ENCODE results near the gene MGRN1. TPM values are rescaled to one million over a fixed set of nuclear protein-coding genes. Genes with fewer than 3 reads are reported as not detected.

The MGRN1 gene
- total RNA-seq, 1 experiment from 2014 or later = 72.3 TPM

- intact Hi-C loops (cut with micrococcal nuclease; ENCODE audit: unreplicated experiment) = no loop called here
- Histone ChIP-seq H3K9me3 (0 out of 2 replicates have a peak, but pooled peaks cover 7% of the 10 kb centered on the region), H3K4me1 (no peaks in the 10 kb centered on the region), H3K36me3 (ENCODE audit: control insufficient read depth, insufficient read depth, low read length) (no peaks in the 10 kb centered on the region; the same call in 1 of the 2 replicates), H3K27me3 (replicated peaks; ENCODE audit: control insufficient read depth, insufficient read depth, low read length) (no peaks in the 10 kb centered on the region), H3K4me3 (ENCODE audit: low read depth, low read length) (no peak overlapping the region)
- no peak overlapping the region for H3K27ac Mint-ChIP-seq (ENCODE audit: unreplicated experiment)
- BruUV-seq (replicated peaks) = no TSS peak
- peaks cover 7% of the 10 kb centered on the region for H3K4me1 Mint-ChIP-seq (ENCODE audit: low read depth, unreplicated experiment)
- CTCF ChIA-PET = no interaction called here
- no peak overlapping the region for H3K4me3 Mint-ChIP-seq (ENCODE audit: unreplicated experiment)
- no peak for DNase-seq
- H3K9me3 Mint-ChIP-seq (ENCODE audit: unreplicated experiment) = no peaks in the 10 kb centered on the region
- TF ChIP-seq CTCF (IDR thresholded peaks at IDR 0.05; ENCODE audit: insufficient read depth in 1 of 2, low read depth in 1 of 2, low read length in 1 of 2, severe bottlenecking in 1 of 2, unreplicated experiment in 1 of 2) = no peak
- no peaks in the 10 kb centered on the region for H3K27me3 Mint-ChIP-seq (ENCODE audit: insufficient read depth, unreplicated experiment)
- peaks cover 47% of the 10 kb centered on the region for H3K36me3 Mint-ChIP-seq (ENCODE audit: insufficient read depth, unreplicated experiment)
- POLR2A ChIA-PET = no interaction called here
These were observed 6.8 kb downstream of the MGRN1 start for GRCh38 chr16:4631444-4631843.

DNA sequence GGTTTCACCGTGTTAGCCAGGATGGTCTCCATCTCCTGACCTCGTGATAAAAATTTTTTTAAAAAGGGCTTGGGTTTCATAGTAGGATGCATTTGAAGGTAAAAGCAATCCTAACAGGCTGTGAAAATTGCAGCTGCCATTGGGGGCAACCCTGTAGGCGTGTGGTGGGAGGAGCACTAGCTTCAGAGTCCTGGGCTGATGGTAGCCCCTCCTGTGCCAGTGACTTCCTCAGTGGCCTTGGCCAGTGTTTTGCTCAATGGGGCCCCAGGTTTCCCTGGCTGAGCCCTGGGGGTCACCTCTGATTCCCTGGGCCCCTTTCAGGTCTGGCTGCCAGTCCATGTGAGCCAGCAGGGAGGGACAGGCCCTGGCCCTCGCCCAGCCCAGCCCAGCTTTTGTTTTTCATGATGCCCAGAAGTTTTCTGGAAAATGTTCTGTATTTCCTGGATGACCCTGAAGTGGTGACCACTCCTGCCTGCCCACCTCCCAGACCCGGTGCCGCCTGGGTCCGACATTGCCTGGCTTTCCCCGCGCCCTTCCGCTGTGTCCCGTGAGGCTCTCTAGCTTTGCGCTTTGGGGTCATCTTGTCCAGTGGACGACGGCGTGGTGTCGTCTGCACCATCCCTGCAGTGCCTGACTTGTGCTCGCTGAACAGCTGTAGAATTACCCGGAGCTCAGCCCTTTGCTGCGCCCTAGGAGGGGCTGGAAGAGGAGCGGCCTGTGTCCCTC is 9.4 kb downstream of the MGRN1 start:
- DNase-seq = no peak
- Mint-ChIP-seq H3K4me3 (ENCODE audit: unreplicated experiment) (no peak overlapping the region), H3K36me3 (ENCODE audit: insufficient read depth, unreplicated experiment) (peaks cover 35% of the 10 kb centered on the region), H3K27me3 (ENCODE audit: insufficient read depth, unreplicated experiment) (no peaks in the 10 kb centered on the region), H3K4me1 (ENCODE audit: low read depth, unreplicated experiment) (no peaks in the 10 kb centered on the region), H3K27ac (ENCODE audit: unreplicated experiment) (no peak overlapping the region), H3K9me3 (ENCODE audit: unreplicated experiment) (no peaks in the 10 kb centered on the region)
- H3K27me3 ChIP-seq (replicated peaks; ENCODE audit: control insufficient read depth, insufficient read depth, low read length) = no peaks in the 10 kb centered on the region
- H3K4me3 ChIP-seq (ENCODE audit: low read depth, low read length) = no peak overlapping the region
- BruUV-seq (replicated peaks) = no TSS peak
- H3K4me1 ChIP-seq = no peaks in the 10 kb centered on the region
- intact Hi-C loops (cut with micrococcal nuclease; ENCODE audit: unreplicated experiment) = no loop called here
- TF ChIP-seq CTCF (IDR thresholded peaks at IDR 0.05; ENCODE audit: insufficient read depth in 1 of 2, low read depth in 1 of 2, low read length in 1 of 2, severe bottlenecking in 1 of 2, unreplicated experiment in 1 of 2) = no peak
- H3K36me3 ChIP-seq (ENCODE audit: control insufficient read depth, insufficient read depth, low read length) = no peaks in the 10 kb centered on the region
- POLR2A ChIA-PET = no interaction called here
- CTCF ChIA-PET = no interaction called here
- 0 out of 2 replicates have a peak, but pooled peaks cover 7% of the 10 kb centered on the region for H3K9me3 ChIP-seq

DNA sequence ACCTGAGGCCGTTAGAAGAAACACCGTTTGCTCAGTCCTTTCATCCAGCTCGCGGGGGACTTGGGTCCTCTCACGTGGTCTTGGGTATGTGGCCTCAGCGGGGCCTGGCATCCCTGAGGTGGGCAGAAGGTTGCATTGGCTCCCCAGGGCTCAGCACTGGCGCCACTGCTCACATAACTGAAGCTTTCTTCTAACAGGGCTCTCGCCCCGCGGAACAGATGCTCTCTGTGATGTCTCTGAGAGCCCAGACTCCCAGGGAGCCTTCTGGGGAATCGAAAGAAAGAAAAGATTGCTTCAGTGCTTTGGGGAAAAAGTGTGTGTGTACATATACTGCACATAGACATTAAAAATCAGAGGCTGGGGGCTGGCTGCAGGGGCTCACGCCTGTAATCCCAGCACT is 10.1 kb downstream of the MGRN1 start:
- Histone ChIP-seq H3K27me3 (replicated peaks; ENCODE audit: control insufficient read depth, insufficient read depth, low read length) (no peaks in the 10 kb centered on the region), H3K9me3 (0 out of 2 replicates have a peak, but pooled peaks cover 7% of the 10 kb centered on the region), H3K4me3 (ENCODE audit: low read depth, low read length) (no peak overlapping the region), H3K36me3 (ENCODE audit: control insufficient read depth, insufficient read depth, low read length) (no peaks in the 10 kb centered on the region), H3K4me1 (no peaks in the 10 kb centered on the region)
- H3K36me3 Mint-ChIP-seq (ENCODE audit: insufficient read depth, unreplicated experiment) = peaks cover 28% of the 10 kb centered on the region
- H3K4me3 Mint-ChIP-seq (ENCODE audit: unreplicated experiment) = no peak overlapping the region
- no TSS peak for BruUV-seq (replicated peaks)
- DNase-seq = no peak
- H3K27me3 Mint-ChIP-seq (ENCODE audit: insufficient read depth, unreplicated experiment) = no peaks in the 10 kb centered on the region
- TF ChIP-seq CTCF (IDR thresholded peaks at IDR 0.05; ENCODE audit: insufficient read depth in 1 of 2, low read depth in 1 of 2, low read length in 1 of 2, severe bottlenecking in 1 of 2, unreplicated experiment in 1 of 2) = no peak
- intact Hi-C loops (cut with micrococcal nuclease; ENCODE audit: unreplicated experiment) = no loop called here
- H3K4me1 Mint-ChIP-seq (ENCODE audit: low read depth, unreplicated experiment) = no peaks in the 10 kb centered on the region
- POLR2A ChIA-PET = no interaction called here
- no peak overlapping the region for H3K27ac Mint-ChIP-seq (ENCODE audit: unreplicated experiment)
- H3K9me3 Mint-ChIP-seq (ENCODE audit: unreplicated experiment) = no peaks in the 10 kb centered on the region
- CTCF ChIA-PET = interaction anchor here (0.6 kb wide), 1 partner anchor 48 kb away, joined by 3 read pairs; no protein-coding TSS in a partner anchor
